ENCODE data around the gene RFTN1. TPM values are rescaled to one million over a fixed set of nuclear protein-coding genes. Genes with fewer than 3 reads are reported as not detected.

RFTN1 gene
- polyA plus RNA-seq, 3 donors = 17.4 to 28.0 (median 27.2) TPM

DNA sequence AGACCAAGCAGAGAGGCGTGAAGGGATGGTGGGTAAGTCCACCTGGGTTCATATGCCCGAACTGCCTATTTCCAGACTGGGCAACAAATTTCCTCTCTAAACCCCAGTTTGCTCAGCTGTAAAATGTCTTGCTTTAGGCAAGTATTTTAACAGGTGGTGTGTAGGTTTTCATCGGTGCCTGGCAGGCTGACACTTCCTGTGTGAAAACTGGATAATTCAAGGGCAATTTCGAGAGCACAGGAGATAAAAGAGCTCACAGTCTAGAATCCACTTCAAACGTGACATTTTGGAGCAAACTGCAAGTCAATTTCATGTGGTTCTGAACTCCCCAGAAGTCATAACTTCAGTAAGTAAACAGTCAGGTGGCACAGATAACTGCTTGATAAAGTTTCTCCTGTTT lies 136.3 kb downstream of the RFTN1 start:
- H3K27me3 Mint-ChIP-seq (ENCODE audit: low read depth in 3 of 3) = peaks cover 0 to 3% (median 1%) of the 10 kb centered on the region in 3 donors
- Histone ChIP-seq H2AFZ (ENCODE audit: insufficient read depth, low read depth, low read length, poor library complexity, severe bottlenecking) (no peak overlapping the region), H3K27ac (ENCODE audit: low read depth in 1 of 2, low read length in 2 of 2) (no peak overlapping the region), H3K4me2 (replicated peaks; ENCODE audit: extremely low read depth, low read length, poor library complexity, severe bottlenecking) (no peak overlapping the region), H3K27me3 (ENCODE audit: control insufficient read depth in 2 of 2, insufficient read depth in 2 of 2, low read length in 2 of 2) (no peaks in the 10 kb centered on the region), H3K4me3 (replicated peaks in 1 of 3; ENCODE audit: low read depth in 2 of 3, low read length in 3 of 3) (no peak overlapping the region), H3K4me1 (ENCODE audit: control insufficient read depth in 1 of 2, insufficient read depth in 2 of 2, low read length in 2 of 2) (peaks cover 4% of the 10 kb centered on the region in 2 donors), H3K79me2 (ENCODE audit: insufficient read depth, low read length) (no peaks in the 10 kb centered on the region), H3K9me3 (replicated peaks in 1 of 2; ENCODE audit: control insufficient read depth in 1 of 2, insufficient read depth in 1 of 2, low read length in 2 of 2) (no peaks in the 10 kb centered on the region), H3K36me3 (replicated peaks in 1 of 2; ENCODE audit: control insufficient read depth in 1 of 2, insufficient read depth in 2 of 2, low read length in 2 of 2) (peaks cover 17 to 37% of the 10 kb centered on the region in 2 donors), H3K9ac (ENCODE audit: insufficient read depth, low read length, poor library complexity, severe bottlenecking) (no peak overlapping the region), H4K20me1 (ENCODE audit: insufficient read depth, low read length) (peaks cover 2% of the 10 kb centered on the region)
- TF ChIP-seq, protein P1, sequence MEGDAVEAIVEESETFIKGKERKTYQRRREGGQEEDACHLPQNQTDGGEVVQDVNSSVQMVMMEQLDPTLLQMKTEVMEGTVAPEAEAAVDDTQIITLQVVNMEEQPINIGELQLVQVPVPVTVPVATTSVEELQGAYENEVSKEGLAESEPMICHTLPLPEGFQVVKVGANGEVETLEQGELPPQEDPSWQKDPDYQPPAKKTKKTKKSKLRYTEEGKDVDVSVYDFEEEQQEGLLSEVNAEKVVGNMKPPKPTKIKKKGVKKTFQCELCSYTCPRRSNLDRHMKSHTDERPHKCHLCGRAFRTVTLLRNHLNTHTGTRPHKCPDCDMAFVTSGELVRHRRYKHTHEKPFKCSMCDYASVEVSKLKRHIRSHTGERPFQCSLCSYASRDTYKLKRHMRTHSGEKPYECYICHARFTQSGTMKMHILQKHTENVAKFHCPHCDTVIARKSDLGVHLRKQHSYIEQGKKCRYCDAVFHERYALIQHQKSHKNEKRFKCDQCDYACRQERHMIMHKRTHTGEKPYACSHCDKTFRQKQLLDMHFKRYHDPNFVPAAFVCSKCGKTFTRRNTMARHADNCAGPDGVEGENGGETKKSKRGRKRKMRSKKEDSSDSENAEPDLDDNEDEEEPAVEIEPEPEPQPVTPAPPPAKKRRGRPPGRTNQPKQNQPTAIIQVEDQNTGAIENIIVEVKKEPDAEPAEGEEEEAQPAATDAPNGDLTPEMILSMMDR (IDR thresholded peaks at IDR 0.05) = no peak
- H3K4me1 Mint-ChIP-seq = peaks cover 12% of the 10 kb centered on the region
- intact Hi-C loops (cut with micrococcal nuclease) = no loop called here
- H3K36me3 Mint-ChIP-seq = peaks cover 41 to 42% of the 10 kb centered on the region in 2 donors
- H3K27ac Mint-ChIP-seq = no peak overlapping the region
- peaks cover 0 to 2% (median 0%) of the 10 kb centered on the region in 7 donors for H3K9me3 Mint-ChIP-seq
- DNase-seq = no peak
- 100% methylated on average over 3 of the region's 5 CpGs for WGBS (ENCODE audit: insufficient coverage)
- no peak overlapping the region for H3K4me3 Mint-ChIP-seq

DNA sequence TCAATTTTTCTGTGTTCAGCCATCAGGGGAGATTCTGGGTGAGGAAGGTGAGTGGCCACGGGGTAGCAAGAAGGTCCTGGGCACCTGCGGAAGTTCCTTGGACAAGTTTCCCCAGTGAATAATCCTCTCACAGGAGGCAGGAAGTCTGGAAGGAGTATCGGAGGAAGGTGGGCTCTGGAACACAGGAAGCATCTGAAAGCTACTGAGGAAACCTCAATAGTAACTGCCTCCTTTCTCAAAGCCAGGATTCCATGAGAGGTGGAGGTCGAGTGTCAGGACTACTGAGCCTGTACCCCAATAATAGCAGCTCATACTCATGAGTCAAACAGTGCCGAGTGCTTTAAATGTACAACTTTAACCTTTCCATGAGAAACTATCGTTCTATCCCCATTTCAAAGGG lies 137.6 kb downstream of the RFTN1 start:
- no peak overlapping the region for H3K27ac ChIP-seq (ENCODE audit: low read depth in 1 of 2, low read length in 2 of 2)

More for the DNA sequence above, 137.6 kb downstream of the RFTN1 start:
- H3K4me3 ChIP-seq (replicated peaks in 1 of 3; ENCODE audit: low read depth in 2 of 3, low read length in 3 of 3) = no peak overlapping the region
- Mint-ChIP-seq H3K27ac (peak overlapping the region in 1 of 7 donors; percentile 31), H3K4me3 (no peak overlapping the region), H3K9me3 (peaks cover 0 to 2% (median 0%) of the 10 kb centered on the region in 7 donors), H3K36me3 (peaks cover 39 to 50% of the 10 kb centered on the region in 2 donors), H3K4me1 (peaks cover 18% of the 10 kb centered on the region), H3K27me3 (ENCODE audit: low read depth in 3 of 3) (peaks cover 0 to 3% (median 1%) of the 10 kb centered on the region in 3 donors)
- no peak overlapping the region for H3K4me2 ChIP-seq (replicated peaks; ENCODE audit: extremely low read depth, low read length, poor library complexity, severe bottlenecking)
- H3K9me3 ChIP-seq (replicated peaks in 1 of 2; ENCODE audit: control insufficient read depth in 1 of 2, insufficient read depth in 1 of 2, low read length in 2 of 2) = no peaks in the 10 kb centered on the region
- DNase-seq = no peak
- H3K9ac ChIP-seq (ENCODE audit: insufficient read depth, low read length, poor library complexity, severe bottlenecking) = no peak overlapping the region
- intact Hi-C loops (cut with micrococcal nuclease) = no loop called here
- no peak overlapping the region for H2AFZ ChIP-seq (ENCODE audit: insufficient read depth, low read depth, low read length, poor library complexity, severe bottlenecking)
- no peaks in the 10 kb centered on the region for H3K27me3 ChIP-seq (ENCODE audit: control insufficient read depth in 2 of 2, insufficient read depth in 2 of 2, low read length in 2 of 2)
- peaks cover 7% of the 10 kb centered on the region in 2 donors for H3K4me1 ChIP-seq (ENCODE audit: control insufficient read depth in 1 of 2, insufficient read depth in 2 of 2, low read length in 2 of 2)
- H3K36me3 ChIP-seq (replicated peaks in 1 of 2; ENCODE audit: control insufficient read depth in 1 of 2, insufficient read depth in 2 of 2, low read length in 2 of 2) = peaks cover 17 to 42% of the 10 kb centered on the region in 2 donors
- no peaks in the 10 kb centered on the region for H3K79me2 ChIP-seq (ENCODE audit: insufficient read depth, low read length)
- TF ChIP-seq, protein P1 (IDR thresholded peaks at IDR 0.05) = no peak
- no peaks in the 10 kb centered on the region for H4K20me1 ChIP-seq (ENCODE audit: insufficient read depth, low read length)
- WGBS (ENCODE audit: insufficient coverage) = 95% methylated on average over 4 of the region's 6 CpGs
